NCI-H69 (cell line): ENCODE data around the gene SLC7A6OS.
"Not testable (repeated sequence)": the region's sequence is repeated elsewhere in the genome, so short reads cannot be mapped to it uniquely, and the experiment has no call there.

ENCODE experiments used
- DNase-seq: peaks from one replicate; lab custom pipeline; 2025; lab: John Stamatoyannopoulos, UW

Gene SLC7A6OS

GRCh38 chr16:68298907-68299561 lies 11.7 kb downstream of the SLC7A6OS start:
- DNase-seq: no peak

- no peak for DNase-seq
Measured at GRCh38 chr16:68298312-68298711, 12.4 kb downstream of the SLC7A6OS start.

- peak; percentile 8 for DNase-seq
Measured at GRCh38 chr16:68297908-68298307, 12.8 kb downstream of the SLC7A6OS start.

GRCh38 chr16:68296693-68297092 lies 14.1 kb downstream of the SLC7A6OS start:
- DNase-seq: no peak

DNA sequence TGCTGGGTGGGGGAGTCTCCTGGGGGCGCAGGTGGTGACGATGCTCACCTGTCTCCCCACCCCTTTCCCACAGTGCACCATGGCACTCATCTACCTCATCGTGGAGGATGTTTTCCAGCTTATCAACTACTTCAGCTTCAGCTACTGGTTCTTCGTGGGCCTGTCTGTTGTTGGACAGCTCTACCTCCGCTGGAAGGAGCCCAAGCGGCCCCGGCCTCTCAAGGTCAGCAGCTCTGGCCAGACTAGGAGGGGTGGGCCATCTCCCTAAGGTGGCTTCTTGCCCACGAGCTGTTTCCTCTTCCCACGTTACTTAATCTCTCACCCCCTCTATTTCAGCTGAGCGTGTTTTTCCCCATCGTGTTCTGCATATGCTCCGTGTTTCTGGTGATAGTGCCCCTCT lies 14.5 kb downstream of the SLC7A6OS start:
- no peak for DNase-seq

DNA sequence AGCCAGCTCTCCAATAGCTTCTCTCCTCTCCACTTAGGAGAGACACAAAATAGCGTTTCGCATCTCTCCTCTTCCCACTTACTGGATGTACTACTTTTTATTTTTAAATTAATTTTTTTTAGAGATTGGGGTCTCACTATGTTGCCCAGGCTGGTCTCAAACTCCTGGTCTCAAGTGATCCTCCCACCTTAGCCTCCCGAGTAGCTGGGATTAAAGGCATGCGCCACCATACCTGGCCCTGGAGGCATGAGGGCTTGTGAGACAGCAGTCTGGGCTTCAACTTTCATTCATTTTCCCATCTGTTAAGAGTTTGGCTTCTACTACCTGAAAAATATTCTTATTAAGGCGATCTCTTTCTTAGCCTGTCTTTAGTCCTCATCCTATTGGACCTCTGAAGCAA lies 18.3 kb downstream of the SLC7A6OS start:
- no peak for DNase-seq

DNA sequence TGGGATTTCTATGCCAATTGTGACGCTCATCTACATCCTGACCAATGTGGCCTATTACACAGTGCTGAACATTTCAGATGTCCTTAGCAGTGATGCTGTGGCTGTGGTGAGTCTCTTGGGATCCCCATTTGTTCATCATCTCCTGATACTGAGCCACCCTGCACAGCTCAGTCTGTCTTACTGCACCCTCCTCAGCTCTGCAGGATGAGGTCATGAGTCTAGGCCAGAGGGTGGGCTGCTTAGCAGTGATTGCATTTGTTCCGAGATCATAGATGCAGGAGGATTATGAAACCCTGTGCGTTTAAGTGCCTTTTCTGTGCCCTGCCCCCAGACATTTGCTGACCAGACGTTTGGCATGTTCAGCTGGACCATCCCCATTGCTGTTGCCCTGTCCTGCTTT lies 19.5 kb downstream of the SLC7A6OS start:
- DNase-seq: no peak

- no peak for DNase-seq
Measured at GRCh38 chr16:68290450-68290849, 20.3 kb downstream of the SLC7A6OS start.

DNA sequence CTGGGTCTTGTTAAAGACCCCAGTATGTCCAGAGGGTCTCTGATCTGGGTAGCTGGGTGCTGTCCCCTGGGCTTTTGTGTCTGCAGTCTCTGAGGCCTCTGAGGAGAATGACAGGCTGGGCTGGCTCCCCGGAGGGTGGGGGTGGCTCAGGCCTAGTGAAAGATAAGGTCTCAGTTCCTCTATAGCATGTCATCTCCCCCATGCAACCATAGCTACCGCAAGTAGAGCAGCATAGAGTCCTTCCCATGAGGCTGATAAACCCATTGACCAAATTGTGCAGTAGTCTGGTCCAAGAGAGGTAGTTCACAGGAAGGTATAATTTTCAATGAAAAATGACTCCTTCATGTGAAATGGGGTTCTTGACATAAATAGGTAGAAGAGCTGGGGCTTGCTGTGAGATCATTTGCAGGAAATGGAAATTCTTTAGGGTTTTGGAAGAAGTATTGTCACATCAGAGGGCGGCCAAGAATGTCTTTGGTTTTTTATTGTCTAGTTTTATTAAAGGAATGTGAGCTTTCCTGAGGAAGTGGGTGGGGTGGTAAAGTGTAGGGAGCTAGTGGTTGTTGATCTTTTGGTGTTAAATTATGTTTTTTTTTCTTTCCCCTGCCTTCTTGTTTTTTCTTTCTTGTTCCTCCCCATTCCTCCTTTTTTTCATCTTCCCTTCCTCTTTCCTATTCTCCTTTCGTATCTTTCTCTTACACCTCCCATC lies 21.0 kb downstream of the SLC7A6OS start:
- no peak for DNase-seq

DNA sequence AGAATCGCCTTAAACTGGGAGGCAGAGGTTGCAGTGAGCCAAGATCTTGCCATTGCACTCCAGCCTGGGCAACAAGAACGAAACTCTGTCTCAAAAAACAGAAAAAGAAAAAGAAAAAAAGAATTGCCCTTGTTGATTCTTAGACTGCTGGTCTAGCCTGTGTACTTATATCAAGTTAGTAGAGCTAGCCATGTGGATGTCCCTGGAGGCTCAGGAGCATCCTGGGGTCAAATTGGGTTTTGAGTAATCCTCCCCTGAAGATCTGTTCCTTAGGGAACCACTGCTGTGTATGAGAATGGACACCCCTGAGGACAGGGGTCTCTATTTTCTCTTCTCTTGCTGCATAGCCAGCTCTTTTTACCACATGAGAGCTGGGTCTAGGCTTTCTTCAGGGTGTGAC lies 21.5 kb downstream of the SLC7A6OS start:
- no peak for DNase-seq

- DNase-seq: not testable (repeated sequence)
Measured at GRCh38 chr16:68288796-68289195, 21.9 kb downstream of the SLC7A6OS start.

GRCh38 chr16:68288252-68288650 lies 22.5 kb downstream of the SLC7A6OS start:
- DNase-seq: no peak

DNA sequence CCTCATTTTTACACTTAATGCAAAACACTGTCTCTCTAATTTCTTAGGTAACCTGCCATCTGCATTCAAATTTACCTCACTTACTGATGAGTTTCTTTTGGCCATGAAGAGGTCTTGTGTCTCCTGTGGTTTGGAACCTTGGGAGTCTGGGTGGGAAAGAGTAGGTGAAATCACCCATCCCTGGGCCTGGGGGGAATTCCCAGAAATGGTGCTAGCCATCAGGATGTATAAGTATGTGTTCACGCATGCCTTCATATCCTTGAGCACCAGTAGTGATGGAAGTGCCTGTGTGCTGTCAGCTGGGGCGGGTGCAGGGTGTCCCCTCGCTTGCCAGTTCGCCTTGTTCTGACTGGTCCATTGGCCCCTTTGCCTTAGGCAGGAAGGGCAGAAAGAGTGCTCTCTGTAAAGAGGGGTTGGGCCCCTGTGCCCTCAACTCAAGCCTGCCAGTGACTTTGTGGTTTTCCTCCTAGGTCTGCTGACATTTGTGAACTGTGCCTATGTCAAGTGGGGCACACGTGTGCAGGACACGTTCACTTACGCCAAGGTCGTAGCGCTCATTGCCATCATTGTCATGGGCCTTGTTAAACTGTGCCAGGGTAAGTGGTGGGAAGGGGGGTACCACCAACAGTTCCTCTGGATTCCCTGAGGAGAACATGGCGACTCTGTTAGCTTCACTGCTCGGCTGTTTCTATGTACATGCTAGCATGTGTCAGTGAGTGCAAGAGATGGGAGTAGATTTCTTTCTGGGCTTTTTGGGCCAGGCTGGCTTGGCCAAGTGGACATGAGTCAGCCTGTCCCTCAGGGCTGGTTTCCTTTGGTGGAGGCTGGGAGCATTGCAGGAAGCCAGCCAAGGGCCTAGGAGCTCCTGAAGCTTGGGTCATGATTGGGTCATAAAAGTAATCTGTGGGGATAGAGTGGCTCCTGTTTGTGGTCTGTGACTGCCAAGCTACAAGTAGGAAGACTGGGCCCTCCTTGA lies 23.2 kb downstream of the SLC7A6OS start:
- no peak for DNase-seq

DNA sequence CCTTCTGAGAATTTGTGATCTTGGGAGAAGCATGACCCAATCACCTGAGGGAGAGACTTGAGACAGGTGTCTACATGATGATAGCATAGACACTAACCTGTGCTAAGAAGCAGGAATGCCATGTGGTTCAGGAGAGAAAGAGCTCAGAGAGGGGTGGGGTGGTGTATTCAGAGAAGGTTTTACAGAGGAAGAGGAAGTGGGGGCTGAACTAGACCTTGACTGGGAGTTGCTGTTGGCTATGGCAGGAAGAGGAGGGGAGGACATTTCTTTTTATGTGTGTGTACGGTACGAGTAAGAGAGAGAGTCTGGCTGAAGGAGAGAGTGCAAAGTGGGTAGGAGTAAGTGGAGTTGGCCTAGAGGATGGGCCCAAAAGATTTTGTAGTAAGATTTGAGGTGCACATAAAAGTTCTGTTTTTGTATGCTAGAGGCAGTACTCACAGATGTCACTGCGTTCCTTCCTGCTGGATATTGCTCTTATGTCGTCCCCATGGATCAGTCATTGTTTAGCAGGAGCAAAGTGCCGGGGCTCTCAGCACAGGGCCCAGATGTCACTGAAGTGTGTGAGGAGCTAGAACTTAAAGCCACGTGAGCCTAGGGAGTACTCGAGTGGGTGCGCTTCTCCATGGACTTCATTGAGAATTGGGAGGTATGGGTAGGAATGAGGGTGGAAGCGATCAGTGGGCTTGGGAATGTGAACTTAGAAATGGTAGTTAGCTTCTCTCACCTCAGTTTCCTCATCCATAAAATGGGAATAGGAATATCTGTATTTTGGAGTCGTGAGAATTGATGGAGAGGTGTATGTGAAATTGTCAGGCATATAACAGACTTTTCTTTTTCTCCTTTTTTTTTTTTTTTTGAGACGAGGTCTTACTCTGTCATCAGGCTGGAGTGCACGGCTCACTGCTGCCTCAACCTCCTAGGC lies 24.3 kb downstream of the SLC7A6OS start:
- DNase-seq: no peak

DNA sequence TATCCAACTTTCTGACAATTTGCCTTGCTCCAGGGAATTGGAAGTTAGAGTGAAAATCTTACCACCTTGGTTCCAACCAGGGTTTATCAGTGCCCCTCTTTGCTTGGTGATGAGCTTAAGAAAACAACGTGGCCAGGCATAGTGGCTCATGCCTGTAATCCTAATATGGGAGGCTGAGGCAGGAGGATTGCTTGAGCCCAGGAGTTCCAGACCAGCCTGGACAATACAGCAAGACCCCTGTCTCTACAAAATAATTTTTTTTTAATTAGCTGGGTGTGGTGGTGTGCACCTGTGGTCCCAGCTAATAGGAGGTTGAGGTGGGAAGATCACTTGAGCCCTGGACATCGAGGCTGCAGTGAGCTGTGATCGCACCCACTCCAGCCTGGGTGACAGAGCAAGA lies 25.1 kb downstream of the SLC7A6OS start:
- no peak for DNase-seq

DNA sequence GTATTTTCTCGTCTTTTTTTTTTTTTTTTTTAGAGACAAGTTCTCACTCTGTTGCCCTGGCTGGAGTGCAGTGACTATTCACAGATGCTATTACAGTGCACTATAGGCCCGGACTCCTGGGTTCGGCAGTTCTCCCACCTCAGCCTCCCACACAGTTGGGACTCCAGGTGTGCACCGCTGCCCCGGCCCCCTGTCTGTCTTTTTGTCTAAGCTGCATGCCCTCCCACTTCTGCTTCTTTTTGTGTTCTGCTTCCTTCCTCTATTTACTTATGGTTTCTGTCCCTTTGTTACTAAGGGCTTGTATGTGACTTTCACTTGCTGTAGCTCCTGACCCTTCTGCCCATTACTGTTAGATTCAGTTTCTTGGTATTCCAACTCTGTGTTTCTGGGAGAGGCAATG lies 25.9 kb downstream of the SLC7A6OS start:
- no peak for DNase-seq

- DNase-seq: no peak
Measured at GRCh38 chr16:68283801-68284598, 26.7 kb downstream of the SLC7A6OS start.

GRCh38 chr16:68283346-68283745 lies 27.4 kb downstream of the SLC7A6OS start:
- DNase-seq: no peak

- no peak for DNase-seq
Measured at GRCh38 chr16:68282064-68282452, 28.7 kb downstream of the SLC7A6OS start.

- no peak for DNase-seq
Measured at GRCh38 chr16:68281368-68282063, 29.2 kb downstream of the SLC7A6OS start.
